GM19023 (cell line): ENCODE measurements around the gene SLC30A2.
"Not testable (repeated sequence)": the region's sequence is repeated elsewhere in the genome, so short reads cannot be mapped to it uniquely, and the experiment has no call there.

Experiments
- ATAC-seq: cut with Tn5 transposase; IDR thresholded peaks from one replicate; pipeline ENCODE4 v1.9.1; 2021; ENCODE audit warnings: mild to moderate bottlenecking, moderate library complexity; ENCODE audit not compliant: unreplicated experiment

Gene SLC30A2, protein sequence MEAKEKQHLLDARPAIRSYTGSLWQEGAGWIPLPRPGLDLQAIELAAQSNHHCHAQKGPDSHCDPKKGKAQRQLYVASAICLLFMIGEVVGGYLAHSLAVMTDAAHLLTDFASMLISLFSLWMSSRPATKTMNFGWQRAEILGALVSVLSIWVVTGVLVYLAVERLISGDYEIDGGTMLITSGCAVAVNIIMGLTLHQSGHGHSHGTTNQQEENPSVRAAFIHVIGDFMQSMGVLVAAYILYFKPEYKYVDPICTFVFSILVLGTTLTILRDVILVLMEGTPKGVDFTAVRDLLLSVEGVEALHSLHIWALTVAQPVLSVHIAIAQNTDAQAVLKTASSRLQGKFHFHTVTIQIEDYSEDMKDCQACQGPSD

DNA sequence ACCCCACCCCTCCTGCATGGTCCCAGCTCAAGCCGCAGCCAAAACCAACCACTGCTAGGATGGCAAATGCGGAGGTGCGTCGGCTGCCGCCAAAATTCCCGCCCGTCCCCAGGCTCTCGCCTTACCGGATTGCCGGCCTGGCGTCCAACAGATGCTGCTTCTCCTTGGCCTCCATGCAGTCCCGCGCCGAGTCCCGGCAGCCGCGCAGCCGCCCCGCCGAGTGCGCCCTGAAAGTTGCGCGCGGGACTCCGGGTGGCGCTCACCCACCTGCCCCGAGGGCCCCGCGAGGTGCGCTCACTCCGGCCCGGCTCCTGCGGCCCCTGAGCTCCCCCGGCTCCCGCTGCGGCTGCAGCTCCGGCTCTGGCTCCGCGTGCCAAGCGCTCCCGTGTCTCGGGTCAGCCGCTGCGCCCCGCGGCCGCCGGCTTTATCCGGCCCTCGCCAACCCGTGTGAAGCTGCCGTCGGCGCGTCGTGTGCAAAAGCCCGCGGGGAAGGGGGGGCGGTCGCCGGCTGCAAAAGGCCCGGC, at the start of gene SLC30A2:
Gene SLC30A2, minus strand, starts transcription at position 397 of the 524 bp plus-strand sequence. Its CDS starts 222 bp downstream, at position 175.
- ATAC-seq, result no peak

DNA sequence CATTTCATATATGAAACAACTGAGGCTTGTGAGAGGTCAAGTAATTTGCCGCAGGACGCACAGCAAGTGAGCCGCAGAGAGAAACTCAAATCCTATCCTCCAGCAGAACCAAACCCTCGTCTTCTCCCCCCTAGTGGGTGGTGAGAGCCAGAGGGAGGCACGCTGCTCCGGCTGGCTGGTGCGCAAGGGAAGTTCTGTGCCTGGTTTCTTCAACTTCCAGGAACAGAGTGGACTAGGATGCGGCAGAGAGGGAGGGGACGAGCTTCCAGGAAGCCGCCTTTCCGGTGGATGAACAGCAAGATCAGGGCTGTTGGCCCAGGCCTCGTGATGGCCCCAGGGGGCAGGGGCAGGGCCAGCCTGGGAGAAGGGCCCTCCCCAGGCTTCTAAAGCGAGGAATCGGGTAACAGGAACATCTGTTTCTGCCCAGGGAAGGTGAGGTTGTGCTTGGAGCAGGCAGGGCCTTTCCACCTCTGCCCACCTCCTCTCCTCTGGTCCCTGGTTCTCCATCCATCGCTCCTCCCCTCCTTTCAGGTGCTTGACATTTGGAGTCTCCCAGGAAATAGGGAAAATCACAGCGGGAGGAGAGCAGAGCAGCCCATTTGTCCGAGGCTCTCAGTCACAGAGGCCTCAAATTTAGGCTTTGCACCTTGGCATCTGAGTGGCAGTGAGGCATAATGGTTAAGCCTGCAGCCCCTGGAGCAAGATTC, 48.9 kb upstream of the SLC30A2 start:
- no peak for ATAC-seq

DNA sequence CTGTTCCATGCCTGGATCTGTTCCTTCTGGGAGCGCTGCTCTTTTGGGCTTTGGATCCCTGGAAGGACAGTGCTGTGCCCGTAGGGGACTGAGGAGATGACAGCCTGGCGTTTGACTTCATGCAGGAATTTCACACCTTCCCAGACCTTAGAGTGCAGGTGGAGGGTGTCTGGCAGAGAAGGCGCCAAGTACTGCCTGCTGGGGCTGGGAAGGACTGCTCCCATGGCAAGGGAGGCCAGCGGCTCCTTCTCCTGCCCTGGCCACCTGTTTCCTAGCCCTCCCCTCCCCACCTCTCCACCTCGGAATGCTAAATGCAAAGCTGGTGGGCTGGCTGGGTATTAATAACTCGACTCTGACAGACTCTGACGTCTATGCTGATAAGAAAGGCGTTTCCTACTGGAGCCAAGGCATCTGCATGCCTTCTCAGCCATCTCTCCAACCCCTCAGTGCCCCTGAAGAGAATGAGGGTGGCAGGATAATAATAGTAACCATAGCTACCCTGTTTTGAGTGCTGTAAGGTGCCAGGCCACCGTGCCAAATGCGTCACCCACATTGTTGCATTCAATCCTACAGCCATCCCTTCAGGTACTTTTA, 48.3 kb upstream of the SLC30A2 start:
- ATAC-seq, result no peak

DNA sequence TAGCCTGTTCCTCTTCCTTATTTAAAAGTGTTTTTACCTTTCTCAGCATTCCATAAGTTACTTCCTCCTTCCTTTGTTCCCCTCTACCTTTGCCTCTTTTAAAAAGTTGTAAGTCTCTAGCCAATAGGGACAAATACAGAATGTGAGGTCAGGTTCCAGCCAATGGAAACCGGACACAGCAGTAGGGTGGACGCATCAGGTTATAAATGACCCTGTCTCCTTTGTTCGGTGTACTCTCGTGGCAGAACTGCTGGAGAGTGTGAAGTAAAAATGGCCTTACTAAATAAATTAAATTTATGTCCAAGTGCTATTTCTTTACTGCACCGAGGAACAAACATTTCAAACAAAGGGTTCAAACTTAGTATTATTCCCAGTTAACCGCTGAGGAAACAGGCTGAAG, 47.7 kb upstream of the SLC30A2 start:
- ATAC-seq, result not testable (repeated sequence)

DNA sequence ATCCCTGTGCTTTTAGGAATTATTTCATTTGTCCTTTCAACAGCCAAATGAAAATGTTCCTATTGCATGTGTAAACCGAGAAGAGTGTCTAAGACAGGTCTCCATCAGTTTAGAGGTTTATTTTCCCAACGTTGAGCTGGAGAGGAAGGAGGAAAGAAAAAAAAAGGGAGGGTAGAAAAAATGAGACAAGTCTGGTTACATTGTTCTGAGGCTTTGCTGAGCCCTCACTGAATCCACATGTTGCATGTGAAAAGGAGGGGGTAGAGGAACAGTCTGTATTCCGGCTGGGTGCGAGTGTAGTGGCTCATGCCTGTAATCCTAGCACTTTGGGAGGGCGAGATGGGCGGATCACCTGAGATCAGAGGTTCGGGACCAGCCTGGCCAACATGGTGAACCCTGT, 46.5 kb upstream of the SLC30A2 start:
- ATAC-seq, result no peak

DNA sequence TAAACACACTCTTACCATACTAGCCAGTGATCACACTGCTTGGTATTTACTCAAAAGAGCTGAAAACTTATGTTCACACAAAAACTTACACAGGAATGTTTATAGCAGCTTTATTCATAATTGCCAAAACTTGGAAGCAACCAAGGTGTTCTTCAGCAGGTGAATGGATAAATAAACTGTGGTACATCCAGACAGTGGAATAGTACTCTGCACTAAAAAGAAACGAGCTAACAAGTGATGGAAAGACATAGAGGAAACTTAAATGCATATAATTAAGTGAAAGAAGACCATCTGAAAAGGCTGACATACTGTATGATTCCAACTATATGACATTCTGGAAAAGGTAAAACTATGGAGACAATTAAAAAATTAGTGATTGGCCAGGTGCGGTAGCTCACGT, 45.0 kb upstream of the SLC30A2 start:
- no peak for ATAC-seq

DNA sequence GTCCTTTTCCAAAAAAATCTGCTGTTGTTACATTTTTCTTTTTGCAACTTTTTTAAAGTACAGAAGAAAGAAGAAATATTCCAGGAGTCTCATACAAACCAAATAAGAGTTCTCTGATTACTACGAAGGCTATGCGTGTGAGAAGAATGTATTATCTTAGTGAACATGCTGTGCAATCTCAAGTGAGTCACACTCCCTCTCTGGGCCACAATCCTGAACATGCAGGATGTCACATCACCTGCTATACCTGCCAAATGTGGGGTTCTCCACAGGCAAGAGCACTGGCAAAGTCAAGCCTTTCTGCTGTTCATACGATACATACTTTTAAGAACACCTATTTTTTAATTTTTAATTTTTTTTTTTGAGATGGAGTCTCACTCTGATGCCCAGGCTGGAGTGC, 43.2 kb upstream of the SLC30A2 start:
- ATAC-seq, result no peak

DNA sequence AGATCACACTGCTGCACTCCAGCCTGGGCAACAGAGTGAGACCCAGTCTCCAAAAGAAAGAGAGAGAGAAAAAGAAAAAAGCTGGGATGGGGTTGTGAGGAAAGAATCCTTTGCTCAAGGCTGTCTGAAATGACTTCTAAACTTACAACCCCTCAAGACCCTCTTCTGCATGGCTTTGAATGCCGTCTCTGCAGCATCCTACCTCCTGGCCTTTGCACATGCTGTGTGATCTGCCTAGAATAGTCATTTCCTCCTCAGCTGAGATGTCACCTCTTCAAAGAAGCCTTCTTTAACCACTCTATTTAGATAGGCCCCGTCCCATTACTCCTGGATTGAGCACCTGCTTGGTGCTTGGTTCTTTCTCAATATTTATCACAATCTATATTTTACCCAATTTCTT, 38.9 kb upstream of the SLC30A2 start:
- no peak for ATAC-seq

DNA sequence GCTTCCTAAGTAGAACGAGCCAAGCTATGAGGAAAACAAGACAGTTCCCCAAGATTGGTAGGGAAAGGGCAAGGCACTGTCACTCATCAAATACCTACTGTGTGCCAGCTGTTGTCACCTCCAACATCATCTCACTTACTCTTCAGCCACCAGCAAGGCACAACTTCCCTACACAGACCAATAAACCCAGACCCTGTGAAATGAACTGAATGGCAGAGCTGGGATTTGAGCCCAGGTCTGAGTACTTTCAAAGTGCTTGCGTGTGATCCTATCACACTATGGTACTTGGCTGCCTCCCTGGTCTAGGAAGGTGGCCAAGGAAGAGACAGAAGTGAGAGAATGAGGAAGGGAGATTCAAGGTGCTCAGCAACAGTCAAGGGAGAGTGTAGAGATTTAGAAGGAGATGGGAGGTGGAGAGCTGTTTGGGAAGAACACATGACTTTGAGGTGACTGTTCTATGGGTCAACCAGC, 38.2 kb upstream of the SLC30A2 start:
- no peak for ATAC-seq

DNA sequence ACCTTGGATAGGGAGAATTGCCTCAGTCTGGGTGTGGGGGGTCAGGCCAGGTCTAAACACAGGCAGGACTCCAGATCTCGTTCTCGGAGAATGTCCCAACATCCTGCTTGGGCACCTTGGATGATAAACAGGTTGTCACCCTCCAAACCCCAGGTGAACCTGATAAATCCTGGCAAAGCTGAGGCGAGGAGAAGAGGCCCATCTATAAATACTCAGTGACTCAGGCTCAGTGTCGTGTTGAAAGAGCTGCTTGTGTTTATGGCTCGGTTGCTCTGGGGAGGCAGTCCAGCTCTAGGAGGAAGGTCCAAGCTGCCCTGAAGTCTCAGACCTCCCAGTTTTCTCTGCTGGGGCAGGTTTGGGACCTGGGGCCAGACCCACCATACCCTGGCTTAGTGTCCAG, 37.3 kb upstream of the SLC30A2 start:
- ATAC-seq, result no peak

DNA sequence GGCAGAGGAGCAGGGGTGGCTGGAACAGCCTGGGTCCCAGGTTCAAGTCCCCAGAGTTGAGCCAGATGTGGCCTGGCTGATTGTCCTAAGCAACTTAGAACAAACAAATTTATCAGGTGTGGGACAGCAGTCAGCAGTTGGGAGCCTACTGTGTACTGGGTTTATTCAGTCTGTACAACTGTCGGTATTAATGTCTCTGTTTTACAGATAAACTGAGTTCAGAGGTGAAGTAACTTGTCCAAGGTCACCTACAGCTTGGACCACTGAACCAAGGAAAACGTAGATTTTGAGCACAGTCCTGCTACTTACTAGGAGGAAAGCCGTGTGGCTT, 36.1 kb upstream of the SLC30A2 start:
- no peak for ATAC-seq

DNA sequence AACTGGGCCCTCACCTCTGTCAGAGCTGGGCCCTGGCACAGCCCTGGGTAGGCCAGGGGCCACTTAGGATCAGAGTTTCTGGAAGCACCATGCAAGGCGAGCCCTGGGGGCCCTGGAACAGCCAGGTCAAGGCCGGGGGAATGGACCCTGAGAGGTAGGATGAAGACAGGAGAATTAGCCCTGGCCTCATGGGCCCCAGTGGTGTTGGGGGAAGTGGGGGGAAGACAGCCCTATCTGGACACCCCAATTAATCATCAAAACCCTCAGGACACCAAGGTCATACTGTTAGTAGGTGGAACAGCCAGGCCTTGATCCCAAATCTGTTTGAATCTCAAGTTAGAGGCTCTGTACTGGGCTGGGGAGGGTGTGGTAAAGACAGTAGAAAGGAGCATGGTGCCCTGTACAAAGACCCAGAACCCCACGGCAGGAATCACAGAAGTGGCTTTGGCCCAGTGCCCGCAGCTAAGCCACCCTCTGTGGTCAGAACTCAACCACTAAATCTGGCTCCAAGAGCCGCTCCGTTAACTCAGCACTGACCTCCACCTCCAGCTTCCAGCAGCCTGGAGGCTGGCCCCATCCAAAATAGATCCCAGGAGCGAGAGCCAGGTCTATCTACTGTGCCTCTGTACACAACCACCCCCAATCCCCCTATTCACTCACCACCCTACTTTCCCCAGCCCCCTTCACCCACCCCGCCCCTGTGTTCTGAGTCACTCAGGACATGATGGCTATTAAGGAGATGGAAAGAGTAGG, 35.5 kb upstream of the SLC30A2 start:
- ATAC-seq, result no peak

DNA sequence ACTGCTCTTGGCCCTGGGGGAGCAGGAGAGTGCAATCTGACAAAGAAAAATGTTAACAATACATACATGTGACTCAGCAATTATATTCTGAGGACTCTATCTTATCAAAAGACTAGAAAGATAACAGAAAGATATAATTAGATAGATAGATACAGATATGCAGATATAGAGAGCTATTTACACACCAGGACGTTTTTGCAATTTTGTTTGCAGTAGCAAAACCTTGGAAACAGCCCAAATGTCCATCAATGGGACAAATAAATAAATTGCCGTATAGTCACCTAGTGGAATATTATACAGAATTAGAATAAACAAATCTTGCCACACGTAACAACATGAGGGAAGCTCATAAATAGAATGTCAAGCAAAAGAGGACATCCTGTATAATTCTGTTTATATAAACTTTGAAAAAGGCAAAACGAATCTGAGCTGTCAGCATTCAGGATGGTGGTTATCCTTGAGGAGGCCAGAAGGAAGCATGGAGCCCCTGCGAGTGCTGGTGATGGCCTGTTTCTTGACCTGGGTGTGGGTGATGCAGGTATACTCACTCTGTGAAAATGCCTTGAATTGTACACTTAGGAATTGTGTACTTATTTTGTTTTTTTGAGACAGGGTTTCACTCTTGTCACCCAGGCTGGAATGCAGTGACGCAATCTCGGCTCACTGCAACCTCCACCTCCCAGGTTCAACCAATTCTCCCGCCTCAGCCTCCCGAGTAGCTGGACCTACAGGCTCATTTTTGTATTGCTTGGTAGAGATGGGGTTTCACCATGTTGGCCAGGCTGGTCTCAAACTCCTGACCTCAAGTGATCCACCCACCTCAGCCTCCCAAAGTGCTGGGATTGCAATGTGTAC, 34.3 kb upstream of the SLC30A2 start:
- no peak for ATAC-seq

DNA sequence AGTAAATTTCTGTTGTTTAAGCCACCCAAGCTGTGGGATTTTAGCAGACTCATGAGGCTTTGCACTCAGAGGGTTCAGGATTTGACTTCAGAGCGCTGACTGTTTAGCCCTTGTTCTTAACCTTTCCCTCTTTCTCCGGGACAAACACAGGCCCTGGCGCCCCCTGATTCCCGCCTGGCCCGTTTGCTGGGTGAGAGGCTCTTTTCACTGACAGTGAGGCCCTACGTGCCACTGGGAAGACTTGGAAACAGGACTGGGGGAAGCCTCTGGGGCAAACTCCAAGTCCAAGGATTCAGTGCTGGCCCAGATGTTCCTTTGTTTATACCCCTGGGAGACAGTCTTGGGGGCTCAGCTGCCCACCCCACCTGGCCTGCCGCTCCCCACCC, 33.3 kb upstream of the SLC30A2 start:
- no peak for ATAC-seq

DNA sequence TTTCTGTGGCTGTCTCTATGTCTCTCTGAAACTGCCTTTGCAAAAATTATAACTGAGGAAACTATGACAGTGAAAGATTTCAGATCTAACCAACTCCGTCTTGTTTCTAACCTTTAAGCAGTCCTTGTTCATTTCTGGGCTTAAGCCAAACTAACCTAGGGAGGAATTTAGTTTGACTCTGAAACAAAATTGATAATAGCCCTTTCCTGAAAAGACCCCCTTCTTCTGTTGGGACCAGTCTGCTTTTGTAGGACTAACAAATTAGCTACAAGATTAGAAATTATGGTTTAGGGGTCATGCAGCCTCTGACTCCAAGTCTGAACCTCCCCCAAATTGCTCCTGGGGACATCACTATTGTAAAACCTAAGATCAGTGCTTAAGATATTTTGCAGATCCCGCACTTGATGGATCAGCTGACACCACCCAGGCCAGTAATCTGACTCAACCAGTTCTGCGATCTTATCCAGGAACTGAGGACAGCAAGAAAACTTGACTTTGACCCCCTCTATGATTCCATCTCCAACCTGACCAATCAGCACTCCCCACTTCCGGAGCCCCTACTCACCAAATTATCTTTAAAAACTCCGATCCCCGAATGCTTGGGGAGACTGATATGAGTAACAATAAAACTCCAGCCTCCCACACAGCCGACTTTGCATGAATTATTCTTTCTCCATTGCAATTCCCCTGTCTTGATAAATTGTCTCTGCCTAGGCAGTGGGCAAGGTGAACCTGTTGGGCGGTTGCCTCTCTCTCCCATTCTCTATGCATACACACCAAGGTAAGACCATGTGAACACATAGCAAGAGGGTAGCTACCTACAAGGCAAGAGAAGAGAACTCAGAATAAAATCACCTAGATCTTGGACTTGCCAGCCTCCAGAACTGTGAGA, 32.6 kb upstream of the SLC30A2 start:
- no peak for ATAC-seq

DNA sequence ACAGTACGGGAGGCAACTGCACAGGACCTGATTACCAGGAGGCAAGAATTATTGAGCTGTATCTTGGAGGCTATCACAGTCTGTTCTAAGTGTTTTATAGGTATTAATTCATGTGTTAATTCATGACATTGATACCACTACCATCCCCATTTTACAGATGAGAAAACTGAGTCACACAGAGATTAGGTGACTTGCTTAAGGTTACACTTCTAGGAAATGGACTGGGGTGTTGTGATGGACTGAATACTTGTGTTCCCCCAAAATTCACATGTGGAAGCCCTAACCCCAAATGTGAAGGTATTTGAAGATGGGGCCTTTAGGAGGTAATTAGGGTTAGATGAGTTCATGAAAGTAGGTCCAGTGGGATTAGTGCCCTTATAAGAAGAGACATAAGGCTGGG, 31.6 kb upstream of the SLC30A2 start:
- no peak for ATAC-seq

DNA sequence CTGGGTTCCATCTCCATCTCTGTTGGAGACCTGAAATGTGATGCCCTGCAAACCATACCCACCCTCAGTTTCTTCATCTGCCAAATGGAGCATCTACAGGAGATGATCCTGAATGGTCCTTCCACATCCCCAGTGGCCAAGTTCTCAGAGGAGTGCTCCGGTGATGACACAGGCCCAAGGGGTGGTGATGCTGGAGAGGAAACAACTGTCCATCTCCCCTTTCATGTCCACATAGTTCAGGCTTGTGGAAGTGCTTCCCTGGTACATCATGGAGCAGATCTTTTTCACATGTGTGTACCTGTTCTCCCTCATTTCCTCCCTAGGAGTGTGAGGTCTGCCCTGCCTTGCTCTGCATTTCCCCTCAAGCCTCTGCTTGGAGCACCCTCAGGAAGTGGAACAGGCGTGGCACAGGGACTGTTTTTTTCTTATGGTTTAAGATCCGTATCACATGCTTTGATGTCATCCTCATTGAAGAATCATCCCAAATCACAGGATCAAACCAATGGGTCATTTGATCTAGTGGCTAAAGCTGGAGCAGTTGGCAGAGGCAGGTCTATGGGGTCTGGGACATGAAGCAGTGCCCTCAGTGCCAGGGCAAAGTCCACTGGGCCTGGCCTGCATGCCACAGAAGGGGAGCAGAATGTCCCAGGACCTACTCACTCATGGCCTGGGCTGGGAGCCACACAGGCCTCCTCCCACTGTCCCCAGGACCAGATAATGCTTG, 29.7 kb upstream of the SLC30A2 start:
- no peak for ATAC-seq

DNA sequence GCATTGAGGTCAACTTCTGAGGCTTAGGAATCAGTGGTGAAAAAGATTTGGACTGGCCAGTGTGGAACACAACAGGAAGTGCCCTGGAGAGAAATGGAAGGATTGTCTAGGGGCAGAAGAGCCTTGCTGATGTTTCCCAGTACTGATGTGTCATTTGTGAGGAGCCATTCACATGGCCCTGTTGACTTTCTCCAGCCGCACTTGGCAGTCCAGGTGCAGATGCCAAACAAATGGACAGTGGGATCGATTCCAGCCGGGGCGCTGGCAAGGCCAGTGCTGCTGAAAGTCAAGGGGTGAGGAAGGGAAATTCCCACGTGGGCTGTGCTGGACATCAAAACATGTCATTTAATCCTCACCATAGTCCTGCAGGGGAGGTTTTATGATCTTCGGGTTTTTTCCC, 26.4 kb upstream of the SLC30A2 start:
- no peak for ATAC-seq

DNA sequence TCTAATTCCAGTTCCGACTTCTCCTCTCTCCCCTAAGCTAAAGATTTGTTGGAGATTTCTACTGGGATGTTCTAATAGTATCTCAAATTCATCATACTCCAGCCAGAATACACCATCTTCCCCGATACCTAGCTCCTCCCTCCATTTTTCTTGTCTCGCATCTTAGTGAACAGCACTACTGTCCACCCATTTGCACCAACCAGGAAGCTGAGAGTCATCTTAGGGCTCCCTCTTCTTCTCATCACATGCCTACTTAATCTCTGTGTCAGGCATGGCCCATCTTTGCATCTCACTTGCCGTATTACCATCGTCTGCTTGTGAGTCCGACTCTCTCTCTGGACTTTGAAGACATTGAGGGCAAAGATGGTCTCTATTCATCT, 25.0 kb upstream of the SLC30A2 start:
- no peak for ATAC-seq
